ENCODE data around the gene LMNA. TPM values are rescaled to one million over a fixed set of nuclear protein-coding genes. Genes with fewer than 3 reads are reported as not detected.
"Not testable (repeated sequence)": the region's sequence is repeated elsewhere in the genome, so short reads cannot be mapped to it uniquely, and the experiment has no call there.

Gene LMNA
- total RNA-seq, 2 experiments from 2014 or later, result 6.5 to 14.3 TPM

GRCh38 chr1:156120318-156120717, 5.8 kb downstream of the LMNA start:
- H3K36me3 ChIP-seq (ENCODE audit: insufficient read depth, low read length), result no peaks in the 10 kb centered on the region
- intact Hi-C loops (cut with micrococcal nuclease; ENCODE audit: unreplicated experiment), result loop anchor here (10.0 kb wide), 1 partner anchor 324 kb away; no protein-coding TSS in a partner anchor
- ChIA-PET CTCF (ENCODE audit: unreplicated experiment) (interaction anchor here (1.3 kb wide), 1 partner anchor 8 kb away, joined by 3 read pairs; no protein-coding TSS in a partner anchor), POLR2A (interaction anchor here (2.0 kb wide), 1 partner anchor 22 kb away, joined by 4 read pairs; no protein-coding TSS in a partner anchor)
- no peak overlapping the region for H3K4me3 ChIP-seq (ENCODE audit: low read depth, low read length, poor library complexity, severe bottlenecking)
- H3K79me2 ChIP-seq (ENCODE audit: insufficient read depth, low read depth, low read length), result no peaks in the 10 kb centered on the region
- no peak for DNase-seq (ENCODE audit: low spot score)
- no peaks in the 10 kb centered on the region for H3K9me2 ChIP-seq (ENCODE audit: insufficient read depth, low read length)
- H3K4me2 ChIP-seq (ENCODE audit: low read length), result no peak overlapping the region
- no peak for TF ChIP-seq CTCF (conservative IDR thresholded peaks at IDR 0.05; ENCODE audit: low read length)
- no peaks in the 10 kb centered on the region for H4K20me1 ChIP-seq (ENCODE audit: insufficient read depth, low read length)
- H3K9me3 ChIP-seq (ENCODE audit: low read length), result no peaks in the 10 kb centered on the region
- no peak overlapping the region for H2AFZ ChIP-seq (ENCODE audit: low read length)
- H3K27ac ChIP-seq (ENCODE audit: low read depth, low read length, poor library complexity, severe bottlenecking), result no peak overlapping the region
- peaks cover 4% of the 10 kb centered on the region for H3K4me1 ChIP-seq (ENCODE audit: insufficient read depth, low read length, poor library complexity, severe bottlenecking)
- BruUV-seq (replicated peaks), result no TSS peak

- not testable (repeated sequence) for H3K9me3 ChIP-seq (ENCODE audit: low read length); H3K4me2 ChIP-seq (ENCODE audit: low read length); H3K4me3 ChIP-seq (ENCODE audit: low read depth, low read length, poor library complexity, severe bottlenecking); H3K4me1 ChIP-seq (ENCODE audit: insufficient read depth, low read length, poor library complexity, severe bottlenecking); H3K79me2 ChIP-seq (ENCODE audit: insufficient read depth, low read depth, low read length); DNase-seq (ENCODE audit: low spot score); BruUV-seq (replicated peaks); H3K9me2 ChIP-seq (ENCODE audit: insufficient read depth, low read length); H3K27ac ChIP-seq (ENCODE audit: low read depth, low read length, poor library complexity, severe bottlenecking); H4K20me1 ChIP-seq (ENCODE audit: insufficient read depth, low read length); H3K36me3 ChIP-seq (ENCODE audit: insufficient read depth, low read length); H2AFZ ChIP-seq (ENCODE audit: low read length)
- intact Hi-C loops (cut with micrococcal nuclease; ENCODE audit: unreplicated experiment), result loop anchor here (10.0 kb wide), 1 partner anchor 324 kb away; no protein-coding TSS in a partner anchor
- ChIA-PET POLR2A (interaction anchor here (2.0 kb wide), 1 partner anchor 22 kb away, joined by 4 read pairs; no protein-coding TSS in a partner anchor), CTCF (ENCODE audit: unreplicated experiment) (interaction anchor here (1.3 kb wide), 1 partner anchor 8 kb away, joined by 3 read pairs; no protein-coding TSS in a partner anchor)
Observed at GRCh38 chr1:156121005-156121404, 6.5 kb downstream of the LMNA start.

- TF ChIP-seq EZH2phosphoT487 (IDR thresholded peaks at IDR 0.05; ENCODE audit: borderline replicate concordance, low read depth, low read length), result no peak
- no peak for TF ChIP-seq CTCF (conservative IDR thresholded peaks at IDR 0.05; ENCODE audit: low read length)
- Histone ChIP-seq H3K9me2 (ENCODE audit: insufficient read depth, low read length) (no peaks in the 10 kb centered on the region), H3K79me2 (ENCODE audit: insufficient read depth, low read depth, low read length) (no peaks in the 10 kb centered on the region), H3K36me3 (ENCODE audit: insufficient read depth, low read length) (no peaks in the 10 kb centered on the region), H4K20me1 (ENCODE audit: insufficient read depth, low read length) (no peaks in the 10 kb centered on the region), H3K27ac (ENCODE audit: low read depth, low read length, poor library complexity, severe bottlenecking) (no peak overlapping the region), H3K4me1 (ENCODE audit: insufficient read depth, low read length, poor library complexity, severe bottlenecking) (peaks cover 10% of the 10 kb centered on the region), H3K4me2 (ENCODE audit: low read length) (no peak overlapping the region), H2AFZ (ENCODE audit: low read length) (no peak overlapping the region), H3K9me3 (ENCODE audit: low read length) (no peaks in the 10 kb centered on the region), H3K4me3 (ENCODE audit: low read depth, low read length, poor library complexity, severe bottlenecking) (no peak overlapping the region)
- POLR2A ChIA-PET, result interaction anchor here (1.1 to 2.0 kb wide), 3 partner anchors 14 to 24 kb away, joined by 4 to 5 read pairs (median 4); no protein-coding TSS in a partner anchor
- CTCF ChIA-PET (ENCODE audit: unreplicated experiment), result interaction anchor here (0.6 kb wide), 1 partner anchor 55 kb away, joined by 3 read pairs; no protein-coding TSS in a partner anchor
- no peak for DNase-seq (ENCODE audit: low spot score)
- BruUV-seq (replicated peaks), result no TSS peak
- intact Hi-C loops (cut with micrococcal nuclease; ENCODE audit: unreplicated experiment), result loop anchor here (10.0 kb wide), 1 partner anchor 323 kb away; no protein-coding TSS in a partner anchor
Observed at GRCh38 chr1:156121457-156121856, 6.9 kb downstream of the LMNA start.

All from OCI-LY7 (cell line).